C4-2B (cell line): ENCODE measurements around the gene REXO5.

Experiments
- H3K27ac ChIP-seq: fragments of 450-650 bp; 2 replicates; pipeline ENCODE4 v1.5.1; 2017
- CTCF ChIP-seq: fragments of 450-650 bp; conservative IDR thresholded peaks from 2 replicates; pipeline ENCODE4 v1.5.1; 2017; ENCODE audit warnings: mild to moderate bottlenecking
- ZFX ChIP-seq: fragments of 450-650 bp; IDR thresholded peaks from 2 replicates; pipeline ENCODE4 v1.6.1; 2017

Gene REXO5

GRCh38 chr16:20874088-20874581 lies 67.8 kb downstream of the REXO5 start:
- no peak for TF ChIP-seq CTCF
- TF ChIP-seq ZFX = no peak
- H3K27ac ChIP-seq = no peak overlapping the region

GRCh38 chr16:20875355-20875650 lies 69.0 kb downstream of the REXO5 start:
- TF ChIP-seq ZFX (no peak), CTCF (no peak)
- no peak overlapping the region for H3K27ac ChIP-seq

- TF ChIP-seq ZFX (no peak), CTCF (no peak)
- no peak overlapping the region for H3K27ac ChIP-seq
These were observed 72.4 kb downstream of the REXO5 start for GRCh38 chr16:20878682-20879147.

- TF ChIP-seq CTCF (no peak), ZFX (no peak)
- H3K27ac ChIP-seq = no peak overlapping the region
These were observed 73.1 kb downstream of the REXO5 start for GRCh38 chr16:20879175-20880040.

- H3K27ac ChIP-seq = no peak overlapping the region
- TF ChIP-seq ZFX (no peak), CTCF (no peak)
These were observed 74.7 kb downstream of the REXO5 start for GRCh38 chr16:20880867-20881502.

- no peak for TF ChIP-seq CTCF
- TF ChIP-seq ZFX = no peak
- no peak overlapping the region for H3K27ac ChIP-seq
These were observed 75.2 kb downstream of the REXO5 start for GRCh38 chr16:20881503-20881878.

GRCh38 chr16:20883554-20884239 lies 77.4 kb downstream of the REXO5 start:
- TF ChIP-seq CTCF (no peak), ZFX (no peak)
- H3K27ac ChIP-seq = no peak overlapping the region
